ENCODE measurements around the gene AIPL1.

The AIPL1 gene

GRCh38 chr17:6450926-6451832 lies 16.3 kb upstream of the AIPL1 start:
- no peak for DNase-seq (ENCODE audit: low spot score)

DNA sequence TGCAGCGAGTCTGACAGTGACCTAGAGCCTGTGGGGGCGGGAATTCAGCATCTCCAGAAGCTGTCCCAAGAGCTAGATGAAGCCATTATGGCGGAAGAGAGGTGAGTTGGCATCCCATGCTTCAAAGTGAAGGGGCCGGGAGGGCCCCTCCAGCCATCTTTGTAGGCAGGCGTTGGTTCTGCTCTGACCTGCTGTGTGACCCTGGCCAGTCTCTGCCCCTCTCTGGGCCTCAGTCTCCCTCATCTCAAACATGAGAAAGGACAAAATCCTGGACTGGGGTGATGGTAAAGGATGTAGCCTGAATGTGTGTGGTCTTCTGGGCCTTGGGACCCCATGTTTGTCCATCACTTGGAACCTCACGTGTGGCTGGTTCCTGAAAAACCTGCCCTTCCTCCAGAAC lies 14.4 kb upstream of the AIPL1 start:
- DNase-seq (ENCODE audit: low spot score), result no peak

- DNase-seq (ENCODE audit: low spot score), result no peak
Measured at GRCh38 chr17:6448473-6448872, 13.6 kb upstream of the AIPL1 start.

DNA sequence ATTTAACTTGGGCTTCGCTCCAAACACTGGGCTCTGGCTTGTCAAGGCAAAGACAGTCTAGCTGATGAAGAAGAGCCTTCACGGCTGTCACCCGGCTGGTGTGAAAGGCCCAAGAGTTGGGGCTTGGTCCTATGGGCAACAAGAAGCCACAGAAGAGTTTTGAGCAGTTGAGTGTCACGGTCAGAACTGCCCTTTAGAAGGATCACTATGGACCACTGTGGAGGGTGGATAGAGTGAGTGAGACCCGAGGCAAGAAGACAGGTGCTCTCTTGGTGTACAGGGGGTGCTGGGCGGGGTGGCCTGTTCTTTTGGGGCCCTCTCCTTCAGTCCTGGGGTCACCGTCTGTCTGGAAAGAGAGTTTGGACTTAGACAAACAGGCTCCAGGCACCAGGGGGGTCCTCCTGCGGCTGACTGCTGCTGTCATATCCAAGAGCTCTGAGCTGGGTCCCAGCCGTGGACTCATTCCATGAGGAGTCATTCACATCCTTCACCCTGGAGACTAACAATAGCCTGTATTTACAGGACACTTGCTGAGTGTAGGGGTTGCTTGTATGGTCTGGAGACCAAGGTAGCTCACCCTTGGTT lies 11.7 kb upstream of the AIPL1 start:
- DNase-seq (ENCODE audit: low spot score), result no peak

DNA sequence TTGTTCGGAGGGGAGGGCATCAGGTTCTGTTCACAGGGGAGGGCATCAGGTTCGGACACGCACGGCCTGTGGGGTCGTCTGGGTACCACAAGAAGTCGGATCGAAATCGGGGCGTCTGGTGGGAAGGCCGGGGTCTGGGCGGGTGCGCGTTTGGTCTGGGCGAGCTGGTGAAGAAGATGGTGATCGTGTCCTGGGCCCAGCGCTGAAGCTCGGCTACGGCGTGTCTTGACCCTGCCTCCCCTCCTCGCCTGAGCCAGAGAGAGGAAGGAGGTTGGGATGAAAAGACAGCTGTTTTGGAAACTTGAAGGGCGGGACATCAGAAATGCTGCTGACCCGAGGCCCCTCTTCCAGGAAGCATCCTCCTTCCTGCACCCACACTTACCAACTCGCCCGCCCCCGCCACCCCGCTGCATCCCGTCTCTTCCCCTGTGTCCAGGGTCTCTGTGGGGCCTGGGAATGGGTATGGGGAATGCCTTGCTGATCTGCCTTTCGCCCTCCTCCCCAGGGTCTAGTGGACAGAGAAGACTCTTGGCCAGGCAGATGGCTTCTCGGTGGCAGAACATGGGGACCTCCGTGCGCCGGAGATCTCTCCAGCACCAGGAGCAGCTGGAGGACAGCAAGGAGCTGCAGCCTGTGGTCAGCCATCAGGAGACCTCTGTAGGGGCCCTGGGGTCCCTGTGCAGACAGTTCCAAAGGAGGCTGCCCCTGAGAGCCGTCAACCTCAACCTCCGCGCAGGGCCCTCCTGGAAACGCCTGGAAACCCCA lies 9.8 kb upstream of the AIPL1 start:
- no peak for DNase-seq (ENCODE audit: low spot score)

GRCh38 chr17:6443692-6444570 lies 9.0 kb upstream of the AIPL1 start, which contains the start of gene PIMREG:
Gene PIMREG (plus strand): TSS chr17:6444455. CDS start chr17:6445111, 656 bp downstream.
- DNase-seq (ENCODE audit: low spot score), result peak; percentile 99

- no peak for DNase-seq (ENCODE audit: low spot score)
Measured at GRCh38 chr17:6442775-6443174, 7.9 kb upstream of the AIPL1 start.

DNA sequence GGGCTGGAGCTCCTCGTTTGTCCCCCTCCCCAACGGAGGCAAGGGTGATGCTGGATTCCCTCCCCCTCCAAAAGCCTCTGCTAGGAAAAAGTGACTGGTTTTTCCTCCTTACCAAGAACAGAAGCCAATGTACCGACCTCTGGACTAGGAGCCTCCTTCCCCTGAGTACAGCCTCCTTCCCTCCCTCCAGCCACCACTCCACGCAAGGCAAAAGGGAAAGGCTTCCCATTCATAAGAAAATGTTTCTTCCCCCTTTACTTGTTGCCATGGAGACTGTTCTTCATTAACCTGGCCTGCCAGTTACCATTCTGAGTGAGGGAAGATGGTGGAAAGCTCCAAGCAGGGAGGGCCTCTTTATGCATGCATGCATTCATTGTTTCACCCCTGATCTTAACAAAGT lies 5.0 kb upstream of the AIPL1 start:
- DNase-seq (ENCODE audit: low spot score), result no peak

DNA sequence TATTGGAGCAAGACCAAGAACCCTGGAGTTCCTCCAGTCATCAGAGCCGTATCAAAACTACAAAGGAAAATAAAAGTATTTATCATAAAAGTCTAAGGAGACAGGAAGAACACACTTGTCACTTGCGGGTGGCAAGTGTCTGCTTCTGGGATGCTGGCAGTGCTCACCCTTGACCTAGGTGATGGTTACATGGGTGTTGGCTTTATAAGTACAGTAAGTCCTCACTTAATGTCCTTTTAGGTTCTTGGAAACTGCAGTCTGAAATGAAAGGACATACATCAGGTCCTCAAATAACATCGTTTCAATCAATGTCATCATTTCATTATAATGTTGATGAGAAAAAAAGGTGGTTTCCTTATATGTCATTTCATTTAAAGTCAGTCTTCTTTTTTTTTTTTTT lies 3.0 kb upstream of the AIPL1 start:
- DNase-seq (ENCODE audit: low spot score), result no peak

- DNase-seq (ENCODE audit: low spot score), result no peak
Measured at GRCh38 chr17:6437466-6437865, 2.5 kb upstream of the AIPL1 start.

- DNase-seq (ENCODE audit: low spot score), result peak; percentile 90
Measured at GRCh38 chr17:6435968-6436367, 1.0 kb upstream of the AIPL1 start.

DNA sequence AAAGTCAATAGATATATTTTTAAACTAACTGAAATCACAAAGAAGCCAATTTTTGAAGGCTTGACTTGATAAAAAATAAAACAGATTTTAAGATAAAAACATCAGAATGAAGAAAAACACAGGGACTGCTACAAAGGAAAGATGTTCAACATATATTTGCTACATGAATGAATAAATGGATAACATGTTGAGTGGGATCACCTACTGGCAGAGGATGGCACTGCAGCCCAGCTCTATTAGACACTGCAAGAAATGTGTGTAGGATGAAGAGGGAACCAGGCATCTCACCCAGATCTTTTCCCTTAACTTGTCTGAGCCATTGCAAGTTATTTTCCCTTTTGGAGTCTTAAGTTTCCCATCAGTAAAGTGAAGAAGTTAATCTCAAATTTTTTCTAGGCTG lies 4.2 kb downstream of the AIPL1 start:
- no peak for DNase-seq (ENCODE audit: low spot score)

DNA sequence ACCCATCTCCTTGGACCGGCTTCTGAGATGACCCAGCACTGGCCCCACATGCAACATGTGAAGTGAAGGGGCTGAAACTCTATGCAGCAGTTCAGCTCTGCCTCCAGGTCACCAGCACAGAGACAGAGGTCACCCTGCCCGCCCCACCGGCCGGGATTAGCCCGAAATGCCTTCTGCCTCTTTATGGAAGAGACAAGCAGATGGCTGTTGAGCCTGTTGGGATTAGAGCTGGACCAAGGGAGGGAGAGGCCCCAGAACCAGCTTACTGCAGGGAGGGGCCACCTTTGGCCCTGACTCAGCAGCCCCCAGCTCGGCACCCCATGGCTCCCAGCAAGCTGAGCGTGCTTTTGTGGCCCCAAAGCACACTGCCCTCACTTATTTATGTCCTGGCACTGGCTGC lies 5.7 kb downstream of the AIPL1 start:
- DNase-seq (ENCODE audit: low spot score), result no peak

DNA sequence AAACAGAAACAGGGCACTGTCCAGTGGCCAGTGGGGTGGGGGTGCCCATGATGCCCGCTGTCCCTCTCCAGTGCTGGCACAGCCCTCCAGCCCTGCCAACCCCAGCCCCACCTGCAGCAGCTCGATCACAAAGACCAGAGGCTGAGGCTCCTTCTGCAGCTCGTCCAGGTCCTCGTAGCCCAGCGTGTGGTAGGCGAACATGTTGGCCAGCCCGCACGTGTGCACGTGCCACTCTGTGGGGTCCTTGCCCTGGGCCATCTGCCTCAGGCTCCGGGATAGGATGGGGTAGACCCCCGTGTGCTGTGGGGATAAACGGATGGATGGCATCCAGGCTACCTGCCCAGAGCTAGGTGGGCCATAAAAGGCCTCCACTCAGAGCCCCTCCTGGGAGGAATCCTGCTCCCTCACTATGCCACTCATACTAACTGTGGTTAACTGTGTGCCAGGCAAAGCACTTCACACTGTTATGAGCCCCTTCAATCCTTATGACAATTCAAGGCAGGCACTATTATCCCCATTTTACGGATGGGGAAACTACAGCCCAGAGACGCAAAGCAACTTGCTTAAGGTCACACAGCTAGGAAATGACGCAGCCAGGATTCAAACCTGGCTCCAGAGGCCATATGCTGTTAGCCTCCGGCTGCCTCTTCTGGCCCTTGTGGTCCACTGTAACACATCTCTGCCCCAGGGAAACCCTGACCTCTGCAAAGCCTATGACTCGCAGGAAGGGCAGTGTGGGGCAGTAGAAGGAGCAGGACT lies 6.5 kb downstream of the AIPL1 start:
- no peak for DNase-seq (ENCODE audit: low spot score)

- DNase-seq (ENCODE audit: low spot score), result peak; percentile 60
Measured at GRCh38 chr17:6427279-6427781, 7.6 kb downstream of the AIPL1 start.

DNA sequence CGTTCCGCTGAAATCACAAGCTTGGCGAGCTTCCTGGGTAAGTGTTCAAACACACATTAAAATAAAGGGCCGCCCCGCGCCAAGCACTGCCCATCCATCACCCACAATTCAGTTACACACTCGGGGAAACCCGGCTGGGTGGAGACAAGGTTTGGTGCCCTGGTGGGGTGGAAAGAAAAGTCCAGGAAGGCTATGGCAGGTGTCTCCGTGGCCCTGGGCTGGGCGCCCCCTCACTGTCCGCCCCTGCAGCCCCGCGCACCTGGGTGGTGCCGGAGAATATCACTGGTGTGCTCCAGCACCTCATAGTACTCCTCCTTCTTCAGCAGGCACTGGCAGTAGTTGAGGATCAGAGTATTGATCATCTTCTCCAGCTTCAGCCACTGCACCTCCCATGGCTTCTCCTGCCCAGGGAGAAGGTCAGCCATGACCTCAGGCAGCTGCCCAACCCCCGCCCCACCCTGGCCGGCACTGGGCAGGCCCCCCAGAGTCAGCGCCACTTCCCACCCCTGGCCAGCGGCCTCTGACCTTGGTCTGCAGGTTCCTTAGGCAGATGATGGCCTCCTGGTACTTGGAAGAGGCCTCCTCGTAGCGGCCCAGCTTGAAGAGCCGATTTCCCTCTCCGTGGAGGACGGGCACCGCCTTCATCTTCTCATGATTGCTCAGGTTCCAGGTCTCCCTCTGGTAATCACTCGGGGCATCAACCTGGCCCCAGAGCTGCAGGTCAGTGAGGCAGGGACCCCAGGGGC lies 8.4 kb downstream of the AIPL1 start:
- no peak for DNase-seq (ENCODE audit: low spot score)

GRCh38 chr17:6425407-6425806 lies 9.5 kb downstream of the AIPL1 start:
- DNase-seq (ENCODE audit: low spot score), result no peak

GRCh38 chr17:6423931-6424330 lies 11.0 kb downstream of the AIPL1 start:
- no peak for DNase-seq (ENCODE audit: low spot score)

DNA sequence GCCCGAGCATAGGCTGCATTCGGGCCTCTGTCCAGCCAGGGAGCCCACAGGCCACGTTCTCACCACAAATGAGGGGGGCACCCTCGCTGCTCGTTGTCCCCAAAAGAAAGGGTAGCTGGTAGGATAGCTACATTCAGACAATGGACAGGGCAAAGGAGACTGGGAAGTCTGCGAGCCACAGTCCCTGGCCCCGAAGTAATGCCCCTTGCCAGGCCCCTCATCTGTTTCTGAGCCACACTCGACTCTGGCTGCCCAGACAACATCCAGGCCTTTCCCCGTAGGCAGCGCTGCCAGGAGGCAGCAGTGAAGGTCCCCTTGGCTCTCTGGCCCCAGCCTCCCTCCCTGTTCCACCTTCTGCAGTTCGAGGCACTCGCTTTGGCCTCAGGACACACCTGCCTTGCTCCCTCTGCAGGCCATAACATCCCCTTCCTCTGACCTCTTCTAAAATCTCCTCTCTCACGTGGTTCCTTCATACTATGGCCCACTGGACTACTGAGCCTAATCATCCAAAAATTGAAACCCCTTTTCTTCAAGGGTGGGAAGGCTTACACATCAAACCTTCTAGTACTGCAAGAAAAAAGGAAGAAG lies 12.2 kb downstream of the AIPL1 start:
- no peak for DNase-seq (ENCODE audit: low spot score)

Data from AG20443 (cell line).